HG03460 (cell line): ENCODE data around the gene GRIN2A.

Experiments
- ATAC-seq: cut with Tn5 transposase; IDR thresholded peaks from one replicate; pipeline ENCODE4 v1.9.1; 2021; ENCODE audit not compliant: unreplicated experiment

GRIN2A gene

DNA sequence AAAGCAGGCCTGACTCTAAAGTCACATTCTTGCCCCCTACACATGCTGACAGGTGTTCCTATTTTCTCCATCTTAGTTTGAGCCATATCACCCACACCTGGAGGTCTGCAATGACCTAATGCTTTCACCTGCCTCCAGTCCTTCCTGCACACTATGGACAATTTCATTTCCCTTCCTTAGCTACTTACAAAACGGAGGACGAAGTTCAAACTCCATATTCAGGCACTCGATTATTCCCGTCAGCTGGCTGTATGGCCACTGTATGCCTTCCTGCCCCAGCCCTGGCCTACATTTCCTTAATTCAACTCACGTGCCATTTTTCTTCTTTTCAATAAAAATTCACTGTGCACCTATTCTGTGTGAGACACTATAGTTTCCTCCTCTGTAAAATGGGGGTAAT, 44.9 kb downstream of the GRIN2A start:
- no peak for ATAC-seq

DNA sequence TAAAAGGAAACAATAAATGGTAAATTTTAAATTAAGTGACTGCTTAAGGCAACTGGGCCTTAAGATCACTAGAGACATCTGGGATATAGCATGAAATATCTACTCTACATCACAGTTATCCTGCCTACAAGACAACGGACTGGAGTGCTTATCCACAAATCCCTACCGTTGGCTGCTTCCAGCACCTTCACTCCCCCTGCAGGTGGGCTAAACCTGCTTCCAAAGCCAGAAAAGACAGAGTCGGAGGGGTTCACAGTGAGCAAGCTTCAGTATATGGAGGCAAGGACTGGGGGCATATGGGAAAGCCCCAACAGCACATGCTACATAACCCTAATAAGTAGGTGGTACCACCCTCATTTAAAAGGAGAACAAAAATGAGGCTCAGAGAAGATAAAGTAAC, 45.3 kb downstream of the GRIN2A start:
- no peak for ATAC-seq

DNA sequence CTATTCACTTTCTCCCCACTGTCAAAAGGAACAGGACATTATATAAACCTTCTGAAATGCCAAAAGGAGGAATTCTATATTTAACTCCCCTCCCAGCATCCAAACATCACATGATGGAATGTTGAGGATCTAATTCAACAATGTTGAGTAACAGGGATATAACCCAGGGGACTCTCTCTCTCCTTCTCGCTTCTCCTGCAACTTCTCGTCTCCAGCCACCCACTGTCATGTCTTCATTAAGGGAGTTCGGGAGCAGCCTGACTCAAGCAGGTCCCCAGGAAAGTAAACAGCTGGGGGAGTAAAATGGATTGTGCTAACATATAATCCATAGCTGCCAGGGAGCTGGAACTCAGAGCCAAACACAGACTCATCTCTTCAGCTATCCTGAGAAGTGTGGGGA, 51.7 kb downstream of the GRIN2A start:
- ATAC-seq, result no peak

DNA sequence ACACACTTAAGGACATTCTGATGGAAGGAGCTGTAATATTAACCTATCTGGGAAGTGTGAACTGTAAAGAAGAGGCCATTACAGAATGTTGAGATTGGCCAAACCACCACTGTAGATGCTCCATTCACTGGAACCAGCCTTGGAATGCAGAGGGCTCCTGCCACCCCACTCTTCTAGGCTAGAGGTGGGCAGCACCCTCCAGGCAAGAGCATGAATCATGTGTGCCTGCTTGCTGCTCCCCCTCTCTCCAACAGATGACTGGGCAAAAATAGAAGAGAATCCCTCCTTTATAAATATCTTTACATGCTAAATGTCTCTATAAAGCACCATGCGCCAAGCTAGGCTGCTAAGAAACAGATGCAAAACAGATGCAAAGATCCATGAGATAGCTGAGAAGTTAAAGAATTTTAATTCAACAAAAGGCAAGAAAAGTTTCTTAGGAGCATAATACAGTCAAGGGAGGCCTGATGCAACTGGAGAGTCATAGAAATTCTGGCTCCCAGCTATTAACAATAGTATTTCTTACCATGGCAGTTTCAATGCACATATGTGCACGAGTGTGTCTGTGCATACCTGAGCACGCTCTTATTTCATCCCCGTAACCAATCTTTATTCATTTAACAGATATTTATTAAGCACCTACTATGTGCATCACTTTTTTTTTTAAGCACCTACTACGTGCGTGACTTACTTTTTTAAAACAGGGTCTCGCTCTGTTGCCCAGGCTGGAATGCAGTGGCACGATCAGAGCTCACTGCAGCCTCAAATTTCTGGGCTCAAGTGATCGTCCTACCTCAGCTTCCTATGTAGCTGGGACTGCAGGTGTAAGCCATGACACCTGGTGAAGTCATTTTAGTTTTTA, 53.6 kb downstream of the GRIN2A start:
- no peak for ATAC-seq

DNA sequence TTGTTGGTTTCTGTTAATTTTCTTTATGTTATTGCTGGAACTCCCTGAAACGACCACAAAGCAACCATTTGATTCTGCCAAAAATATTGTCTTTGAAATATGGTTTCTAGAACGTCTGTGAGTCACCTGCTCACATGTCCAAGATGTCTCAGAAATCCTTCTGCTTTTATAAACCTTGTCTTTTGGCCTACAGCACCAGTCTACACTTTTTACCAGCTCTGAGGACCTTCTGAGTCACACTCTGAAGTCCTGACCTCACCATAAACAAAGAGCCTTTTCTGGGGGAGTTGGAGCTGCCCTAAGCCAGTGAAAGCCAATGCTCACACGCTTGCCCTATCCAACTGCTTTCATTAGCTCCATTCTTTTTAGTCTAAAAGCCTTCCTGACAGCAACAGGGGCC, 55.5 kb downstream of the GRIN2A start:
- no peak for ATAC-seq

DNA sequence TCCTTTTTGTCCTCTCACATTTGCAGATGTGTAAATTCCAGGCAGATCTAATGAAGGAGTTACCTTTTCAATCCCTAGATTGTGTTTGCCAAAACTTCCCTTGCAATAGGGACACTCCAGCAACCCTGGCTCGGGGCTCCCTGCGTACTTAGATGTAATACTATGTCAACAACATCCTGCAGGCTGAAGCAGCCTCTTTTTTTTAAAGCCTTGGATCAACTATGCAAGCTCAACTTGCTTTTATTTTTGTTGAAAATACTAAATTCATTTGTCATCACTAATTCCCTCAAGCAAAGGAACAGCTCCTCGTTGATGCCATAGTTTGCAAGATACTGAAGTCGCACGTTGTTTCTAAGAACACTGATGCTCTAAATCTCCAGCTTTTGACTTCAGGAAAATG, 59.1 kb downstream of the GRIN2A start:
- ATAC-seq, result no peak

DNA sequence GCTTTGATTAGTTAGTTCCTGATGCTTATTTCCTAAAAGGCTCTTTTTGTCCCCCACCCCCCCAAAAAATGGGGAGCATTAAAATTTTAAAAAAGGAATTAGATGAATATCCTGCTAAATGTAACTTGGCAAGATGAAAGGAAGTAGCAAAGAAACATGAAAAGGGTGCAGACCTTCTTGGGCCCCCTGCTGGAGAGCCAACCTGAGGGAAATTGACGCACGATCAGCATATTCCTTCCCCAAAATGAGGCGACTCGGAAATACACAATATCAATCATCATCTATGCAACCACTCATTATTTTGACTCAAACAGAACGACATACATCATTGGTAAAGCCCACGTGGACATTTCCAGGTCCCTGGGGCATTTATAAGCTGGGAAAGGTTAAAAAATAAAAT, 59.7 kb downstream of the GRIN2A start:
- no peak for ATAC-seq

DNA sequence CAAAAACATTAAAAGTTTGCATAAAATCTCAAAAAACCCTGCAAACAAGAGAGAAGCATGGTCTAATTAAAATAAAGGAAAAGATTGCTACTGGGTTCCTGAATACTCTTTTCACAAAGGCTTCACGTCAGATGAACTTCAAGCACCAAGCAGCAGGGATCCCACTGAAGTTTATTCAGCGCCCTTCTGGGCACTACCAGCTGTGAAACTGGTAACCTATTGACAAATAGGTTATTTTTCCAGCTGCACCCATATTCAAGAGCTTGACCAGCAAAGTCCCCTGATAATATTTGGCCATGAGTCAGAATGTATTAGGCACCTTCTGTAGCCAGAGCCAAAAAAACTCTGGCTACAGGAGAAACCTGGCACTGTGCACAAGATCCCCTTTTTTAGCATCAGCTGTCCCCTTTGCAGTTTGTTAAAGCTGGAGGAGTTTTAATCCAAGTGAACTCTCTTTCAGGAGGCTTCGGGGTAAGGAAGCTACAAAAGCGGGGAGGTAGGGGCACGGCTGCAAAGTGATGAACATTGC, 60.3 kb downstream of the GRIN2A start:
- ATAC-seq, result no peak

DNA sequence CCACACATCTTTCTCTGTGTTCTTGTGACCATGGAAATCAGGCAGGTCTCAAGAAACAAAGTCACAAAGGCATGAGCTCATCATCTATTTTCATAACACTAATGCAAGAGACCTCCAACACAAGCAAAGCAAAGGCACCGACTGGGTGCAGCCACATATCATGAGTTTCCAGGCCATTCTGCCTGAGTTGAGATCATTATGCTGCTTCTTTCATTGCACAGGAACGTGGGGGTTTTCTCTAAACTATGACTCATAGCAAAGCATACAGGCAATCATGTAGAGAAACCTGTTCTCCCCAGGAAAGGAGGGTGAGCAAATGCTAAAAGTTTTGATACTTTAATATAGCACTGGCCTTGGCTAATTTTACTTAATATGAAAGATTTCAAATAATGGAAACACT, 60.7 kb downstream of the GRIN2A start:
- ATAC-seq, result no peak

DNA sequence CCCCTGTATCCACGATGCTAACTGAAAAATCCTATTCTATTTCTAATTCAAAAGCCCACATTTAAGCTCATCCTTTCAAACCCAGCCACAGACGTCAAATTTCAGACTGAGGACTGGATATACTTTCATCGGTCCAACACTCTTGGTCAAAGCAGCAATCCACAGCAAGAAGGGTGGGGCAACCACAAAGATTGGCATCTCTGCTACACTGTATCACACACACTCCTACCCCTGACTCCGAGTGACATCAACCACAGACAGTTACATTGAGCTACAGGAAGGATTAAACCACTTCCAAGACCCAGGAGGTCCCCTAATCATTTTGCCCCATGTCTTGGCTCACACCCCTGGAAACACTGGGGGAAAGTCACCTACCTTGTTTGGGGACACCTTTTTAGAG, 61.3 kb downstream of the GRIN2A start:
- ATAC-seq, result no peak

DNA sequence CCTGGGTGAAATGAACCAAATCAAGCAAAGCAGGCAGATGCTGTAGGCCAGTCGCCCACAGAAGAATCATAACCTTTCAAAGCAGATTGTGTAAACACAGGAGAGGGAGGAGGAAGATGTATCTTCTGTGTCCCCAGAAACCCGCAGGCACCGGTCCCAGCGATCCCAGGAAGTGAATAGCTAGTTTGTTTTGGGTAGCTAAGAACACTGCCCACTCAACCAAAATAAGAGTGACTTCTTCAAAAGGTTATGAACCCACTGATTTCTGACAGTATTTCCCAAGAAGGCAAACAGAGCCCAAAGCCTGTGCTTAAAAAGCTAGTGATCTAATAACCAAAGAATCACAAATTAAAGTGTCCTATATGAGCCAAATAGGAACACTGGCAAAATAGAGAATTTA, 67.8 kb downstream of the GRIN2A start:
- no peak for ATAC-seq

DNA sequence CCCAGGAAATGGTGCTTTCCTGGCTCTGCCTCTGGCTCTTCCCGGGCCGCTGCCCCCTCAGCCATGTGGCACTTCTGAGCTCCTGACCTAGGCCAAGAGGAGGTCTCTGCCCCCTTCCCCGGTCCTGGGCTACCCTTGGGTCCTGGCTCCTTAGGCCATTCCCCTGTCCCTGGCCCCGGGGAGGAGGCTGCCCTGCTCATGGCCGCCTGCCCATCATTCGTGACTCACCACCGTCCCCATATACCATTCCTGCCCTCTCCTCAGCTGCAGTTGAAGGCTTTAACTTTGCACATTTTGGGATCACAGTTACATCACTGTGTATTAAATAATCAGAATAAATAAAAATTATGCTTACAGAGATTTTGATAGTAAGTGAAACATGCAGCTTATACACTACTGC, 69.0 kb downstream of the GRIN2A start:
- no peak for ATAC-seq

DNA sequence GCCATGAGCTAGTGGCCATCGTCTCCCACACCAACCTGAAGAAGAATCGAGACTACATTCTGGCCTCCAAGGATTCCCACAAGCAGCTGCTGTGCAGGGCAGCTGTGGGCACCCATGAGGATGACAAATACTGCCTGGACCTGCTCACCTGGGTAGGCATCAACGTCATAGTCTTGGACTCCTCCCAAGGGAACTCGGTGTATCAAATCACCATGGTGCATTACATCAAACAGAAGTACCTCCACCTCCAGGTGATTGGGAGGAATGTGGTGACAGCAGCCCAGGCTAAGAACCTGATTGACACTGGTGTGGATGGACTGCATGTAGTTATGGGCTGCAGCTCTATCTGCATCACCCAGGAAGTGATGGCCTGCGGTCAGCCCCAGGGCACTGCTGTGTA, 70.2 kb downstream of the GRIN2A start:
- no peak for ATAC-seq

DNA sequence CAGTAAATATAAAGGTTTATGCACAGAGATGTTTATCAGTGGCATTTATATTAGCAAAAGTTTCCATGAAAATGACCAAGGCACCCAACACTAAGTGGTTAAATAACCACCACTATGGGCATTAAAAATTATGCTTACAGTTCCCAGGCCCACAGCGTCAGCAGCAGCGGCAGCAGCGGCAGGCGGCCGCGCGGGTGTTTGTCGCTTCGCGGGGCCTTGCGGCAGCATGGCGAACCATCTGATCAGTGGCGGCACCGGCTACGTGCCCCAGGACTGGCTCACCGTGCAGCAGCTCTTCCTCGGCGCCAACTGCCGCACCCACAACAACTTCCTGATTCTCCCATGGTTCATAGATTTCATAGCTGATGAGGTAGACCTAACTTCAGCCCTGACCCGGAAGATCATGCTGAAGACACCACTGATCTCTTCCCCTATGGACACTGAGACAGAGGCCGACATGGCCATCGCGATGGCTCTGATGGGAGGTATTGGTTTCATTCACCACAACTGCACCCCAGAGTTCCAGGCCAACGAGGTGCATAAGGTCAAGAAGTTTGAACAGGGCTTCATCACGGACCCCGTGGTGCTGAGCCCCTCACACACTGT, 71.0 kb downstream of the GRIN2A start:
- no peak for ATAC-seq

DNA sequence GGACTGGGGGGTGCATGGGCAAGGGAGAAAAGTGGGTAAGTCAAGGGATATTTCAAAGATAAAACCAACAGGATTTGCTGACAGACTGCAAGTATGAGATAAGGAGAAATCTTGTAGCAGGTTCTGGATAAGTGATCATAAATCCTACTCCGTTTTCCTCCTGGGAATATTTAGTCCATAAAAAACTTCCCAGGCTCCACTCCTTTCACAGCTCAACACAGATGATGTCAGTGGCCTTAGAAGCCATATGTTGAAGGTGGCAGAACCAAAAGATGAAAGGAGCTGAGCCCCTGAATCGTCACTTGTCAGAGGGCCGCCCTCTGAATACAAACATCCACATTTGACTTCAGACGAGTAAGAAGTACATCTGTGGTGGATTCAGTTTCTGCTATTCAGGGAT, 71.7 kb downstream of the GRIN2A start:
- no peak for ATAC-seq

DNA sequence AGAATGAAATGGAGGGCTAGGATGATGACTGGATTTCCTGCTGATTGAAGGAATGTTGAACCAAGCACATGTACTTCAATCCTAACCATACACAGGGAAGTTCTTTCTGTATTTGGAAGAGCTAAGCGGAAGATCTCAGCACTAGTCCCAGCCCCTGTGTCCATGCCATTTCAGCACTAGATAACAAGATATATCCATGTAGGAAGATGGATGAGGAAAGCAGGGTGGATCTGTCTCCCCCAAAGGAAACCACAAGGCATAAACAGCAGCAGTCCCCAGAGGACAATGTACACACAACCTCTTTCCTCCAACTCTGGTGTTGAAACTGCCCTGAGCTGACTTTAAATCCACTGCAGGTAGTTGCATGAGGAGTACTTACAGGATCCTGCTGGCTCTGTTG, 75.1 kb downstream of the GRIN2A start:
- no peak for ATAC-seq

DNA sequence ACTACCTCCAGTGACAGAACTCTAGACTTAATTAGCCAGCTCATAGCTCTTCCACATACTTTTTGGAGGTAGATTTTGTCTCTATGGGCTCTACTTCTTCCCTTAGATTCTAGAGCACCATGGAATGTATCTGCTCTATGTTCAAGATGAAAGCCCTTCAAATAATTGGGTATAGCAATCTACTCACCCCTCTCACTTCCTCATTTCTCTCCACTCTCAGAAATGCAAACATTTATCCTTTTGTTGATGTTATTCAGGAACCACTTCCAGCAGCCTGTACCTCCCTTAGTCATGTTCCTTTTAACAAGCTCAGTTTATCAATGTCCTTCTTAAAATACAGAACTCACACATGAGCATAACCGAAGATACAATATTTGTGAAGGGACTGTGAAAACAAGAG, 78.5 kb downstream of the GRIN2A start:
- ATAC-seq, result no peak

DNA sequence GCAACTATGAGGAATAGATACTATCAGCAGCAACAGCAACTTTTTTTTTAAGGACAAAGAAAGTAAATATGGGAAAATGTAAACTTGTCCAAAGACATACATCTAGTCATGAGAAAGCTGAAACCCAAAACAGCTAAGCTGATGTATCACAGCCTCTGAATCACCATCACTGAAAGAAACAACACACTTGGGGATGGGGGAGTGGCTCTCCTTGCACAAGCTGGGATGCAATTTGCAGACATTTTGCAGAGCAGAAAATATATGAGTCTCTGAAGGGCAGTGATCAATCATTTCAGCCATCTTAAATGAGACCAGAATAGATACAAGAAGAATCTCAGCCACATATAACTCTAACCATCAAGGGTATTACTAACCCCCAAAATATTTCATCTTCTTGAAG, 79.1 kb downstream of the GRIN2A start:
- no peak for ATAC-seq

DNA sequence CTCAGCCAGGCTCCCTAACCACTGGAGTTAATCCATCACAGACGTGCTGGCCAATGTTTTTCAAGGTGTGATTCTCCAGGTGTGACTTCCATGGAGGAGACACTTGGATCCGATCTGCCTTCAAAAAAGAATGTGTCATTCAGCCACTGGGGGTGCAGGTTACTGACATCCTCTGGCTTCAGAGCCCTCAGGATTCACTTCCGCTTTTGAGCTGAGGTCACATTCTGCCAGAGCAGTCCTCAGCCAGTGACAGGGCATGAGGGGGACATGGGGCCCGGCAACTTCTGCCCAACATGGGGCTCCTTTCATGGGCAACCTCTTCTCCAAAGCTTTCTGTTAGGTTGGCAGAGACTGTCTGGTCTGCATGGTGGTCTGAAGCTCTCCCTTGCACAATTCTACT, 81.4 kb downstream of the GRIN2A start:
- no peak for ATAC-seq

DNA sequence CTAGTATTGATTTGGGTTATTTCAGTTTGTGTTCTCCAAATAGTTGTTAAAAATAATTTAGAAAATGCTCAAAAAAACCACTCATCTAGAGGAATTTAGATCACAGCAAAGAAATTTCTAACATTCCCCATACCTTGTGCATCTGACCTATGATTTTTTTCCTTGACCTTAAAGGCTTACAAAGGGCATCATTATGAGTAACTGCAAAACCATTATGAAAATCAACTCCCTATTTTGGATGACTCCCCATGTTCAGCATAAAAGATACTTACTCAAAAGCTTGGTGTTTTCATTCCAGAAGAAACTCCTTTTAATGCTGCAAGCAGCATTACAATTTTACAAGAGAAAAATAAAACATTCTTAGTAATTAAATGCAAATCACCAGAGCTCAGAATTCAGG, 83.2 kb downstream of the GRIN2A start:
- no peak for ATAC-seq

DNA sequence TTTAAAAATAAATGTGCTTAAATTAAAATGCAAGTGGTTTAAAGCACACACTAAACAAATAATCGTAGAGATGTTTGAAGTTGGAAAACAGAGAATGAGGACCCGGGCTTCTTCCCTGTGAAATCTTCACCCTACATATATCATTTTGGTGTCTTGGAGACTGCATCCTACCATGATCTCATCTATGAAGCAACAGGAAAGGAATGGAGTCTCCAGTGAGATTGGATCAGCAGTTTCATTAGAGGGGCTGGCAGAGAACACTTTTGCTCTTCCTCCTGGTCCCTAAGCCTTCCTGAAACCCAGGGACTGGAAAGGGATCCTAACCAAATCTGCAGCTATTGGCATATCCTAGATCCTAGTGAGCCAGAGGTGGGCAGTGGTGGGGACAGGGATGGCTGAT, 85.0 kb downstream of the GRIN2A start:
- no peak for ATAC-seq

DNA sequence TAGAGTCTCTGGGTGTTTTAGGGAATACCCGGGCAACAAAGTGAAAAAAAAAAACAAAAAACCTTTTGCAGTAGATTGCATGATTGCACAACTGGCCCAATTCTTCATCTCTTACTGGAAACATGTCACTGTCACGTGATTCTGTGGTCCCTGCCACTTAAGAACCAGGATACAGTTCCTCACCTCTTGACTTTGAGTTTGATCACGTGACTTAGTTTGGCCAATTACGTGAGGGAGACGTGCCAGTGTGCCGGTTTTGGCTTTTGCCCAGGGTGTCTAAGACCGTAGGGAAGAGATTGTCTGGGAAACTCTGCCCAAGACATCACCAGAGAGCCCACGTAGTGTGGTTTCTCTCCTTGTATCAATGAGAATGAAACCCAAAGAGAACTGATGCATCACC, 88.7 kb downstream of the GRIN2A start:
- ATAC-seq, result no peak

DNA sequence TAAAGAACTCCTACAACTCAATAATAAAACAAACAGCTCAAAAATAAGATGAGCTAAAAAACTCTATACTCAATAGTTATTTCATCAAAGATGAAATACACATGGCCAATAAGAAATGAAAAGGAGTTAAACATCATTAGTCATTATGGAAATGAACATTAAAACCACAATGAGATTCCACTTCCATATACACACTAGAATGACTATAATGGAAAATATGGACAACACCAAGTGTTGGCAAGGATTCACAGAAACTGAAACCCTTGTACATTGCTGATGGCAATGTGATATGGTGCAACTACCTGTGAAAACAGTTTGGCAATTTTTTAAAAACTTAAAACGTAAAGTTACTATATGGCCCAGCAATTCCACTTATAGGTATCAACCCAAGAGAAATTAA, 91.4 kb downstream of the GRIN2A start:
- ATAC-seq, result no peak
